SH-SY5Y (cell line): ENCODE data around the gene CARNS1.

Experiments
- GATA2 ChIP-seq: IDR thresholded peaks from 2 replicates; pipeline ENCODE4 v1.6.1; 2011; ENCODE audit warnings: mild to moderate bottlenecking, low read depth, low read length
- GATA3 ChIP-seq: IDR thresholded peaks from 2 replicates; pipeline ENCODE4 v1.6.1; 2011; ENCODE audit warnings: low read depth, mild to moderate bottlenecking, low read length, moderate library complexity

DNA sequence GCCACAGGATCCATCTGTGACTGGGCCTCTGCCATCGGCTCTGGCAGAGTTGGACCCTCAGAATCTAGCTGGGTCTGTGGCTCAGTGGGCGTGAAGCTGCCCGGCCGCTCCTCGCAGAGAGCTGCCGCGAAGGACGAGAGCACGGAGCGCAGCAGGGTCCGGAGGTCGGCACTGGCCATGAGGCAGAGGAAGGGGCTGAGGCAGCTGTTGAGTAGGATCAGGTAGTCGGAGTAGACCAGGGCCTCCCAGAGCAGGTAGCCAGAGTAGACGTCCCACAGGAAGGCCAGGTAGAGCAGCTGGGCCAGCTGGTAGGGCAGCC is 36.1 kb downstream of the CARNS1 start:
- TF ChIP-seq GATA2 (no peak), GATA3 (no peak)
